ENCODE results near the gene ARHGEF7.

Gene ARHGEF7

DNA sequence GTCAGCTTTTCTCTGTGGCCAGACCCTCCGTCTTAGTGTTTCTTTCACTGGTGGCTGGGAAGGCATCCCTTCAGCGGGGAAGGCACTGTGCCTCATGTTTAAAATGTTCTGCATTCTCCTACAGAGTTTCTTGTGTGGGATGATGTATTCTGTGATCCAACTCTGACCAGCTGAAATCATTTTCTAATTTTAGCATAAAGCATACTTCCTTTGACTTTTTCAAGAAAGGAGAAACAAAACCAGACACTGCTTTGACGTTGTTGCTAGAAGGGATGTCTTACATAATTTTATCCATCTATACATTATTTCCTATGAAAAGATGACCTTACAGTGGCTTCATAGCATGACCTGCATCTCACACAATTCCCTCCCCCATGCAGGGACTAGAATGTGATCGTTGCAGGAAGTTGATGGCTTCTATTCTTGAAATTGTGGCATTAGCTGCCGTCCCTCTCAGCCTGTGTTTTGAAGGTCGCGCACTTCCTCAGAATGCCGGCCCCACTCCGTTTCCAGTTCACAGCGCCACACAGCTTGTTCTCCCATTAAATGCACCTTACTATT lies 166.7 kb downstream of the ARHGEF7 start:
- no peak for DNase-seq

DNA sequence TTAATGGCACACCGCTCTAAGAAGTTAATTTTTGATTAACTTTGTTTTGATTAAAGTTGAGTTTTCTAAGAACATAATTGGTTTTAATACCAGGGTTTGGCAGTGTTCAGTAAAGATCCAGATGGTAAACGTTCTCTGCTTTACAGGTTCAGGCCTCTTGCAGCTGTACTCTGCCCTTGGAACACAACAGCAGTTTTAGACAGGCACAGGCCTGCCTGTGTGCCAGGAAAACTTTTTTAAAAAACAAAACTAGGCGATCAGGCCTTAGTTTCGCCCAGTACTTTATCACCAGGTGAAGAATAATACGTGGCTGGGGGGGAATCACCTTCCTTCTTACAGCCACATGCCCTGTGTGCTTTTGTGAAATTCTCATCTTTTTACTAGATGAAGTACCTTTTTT lies 167.3 kb downstream of the ARHGEF7 start:
- DNase-seq: no peak

DNA sequence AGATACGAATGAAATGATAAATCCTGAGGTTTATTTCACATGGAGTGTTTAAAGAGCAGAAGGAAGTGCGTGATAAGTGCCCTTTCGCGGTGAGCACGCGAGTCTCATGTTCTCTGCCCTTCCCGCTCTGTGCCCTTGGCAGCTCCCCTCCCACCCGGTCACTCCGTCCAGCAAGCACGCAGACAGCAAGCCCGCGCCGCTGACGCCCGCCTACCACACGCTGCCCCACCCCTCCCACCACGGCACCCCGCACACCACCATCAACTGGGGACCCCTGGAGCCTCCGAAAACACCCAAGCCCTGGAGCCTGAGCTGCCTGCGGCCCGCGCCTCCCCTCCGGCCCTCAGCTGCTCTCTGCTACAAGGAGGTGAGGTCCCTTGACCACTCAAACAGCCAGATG lies 167.9 kb downstream of the ARHGEF7 start:
- DNase-seq: no peak

- DNase-seq: no peak
Observed at GRCh38 chr13:111283457-111283856, 168.3 kb downstream of the ARHGEF7 start.

DNA sequence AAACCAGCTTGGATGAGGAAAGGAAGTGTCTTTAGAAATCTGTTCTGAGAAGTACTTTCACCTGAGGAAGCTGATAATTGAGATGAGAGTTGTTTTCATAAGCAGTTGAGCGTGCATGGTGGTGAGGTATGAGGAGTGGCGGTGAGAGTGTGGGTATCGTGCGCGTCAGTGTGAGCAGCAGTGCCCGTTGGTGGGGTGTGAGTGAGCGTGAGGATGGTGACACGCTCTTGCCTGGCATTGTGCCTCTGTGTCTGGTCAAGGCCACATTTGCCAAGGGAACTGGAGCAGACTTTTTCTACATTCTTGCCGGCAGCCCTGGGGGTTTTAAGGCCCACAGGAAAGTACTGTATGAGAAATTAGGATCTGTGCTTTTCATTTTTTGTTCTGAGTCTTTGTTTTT lies 168.9 kb downstream of the ARHGEF7 start:
- no peak for DNase-seq

DNA sequence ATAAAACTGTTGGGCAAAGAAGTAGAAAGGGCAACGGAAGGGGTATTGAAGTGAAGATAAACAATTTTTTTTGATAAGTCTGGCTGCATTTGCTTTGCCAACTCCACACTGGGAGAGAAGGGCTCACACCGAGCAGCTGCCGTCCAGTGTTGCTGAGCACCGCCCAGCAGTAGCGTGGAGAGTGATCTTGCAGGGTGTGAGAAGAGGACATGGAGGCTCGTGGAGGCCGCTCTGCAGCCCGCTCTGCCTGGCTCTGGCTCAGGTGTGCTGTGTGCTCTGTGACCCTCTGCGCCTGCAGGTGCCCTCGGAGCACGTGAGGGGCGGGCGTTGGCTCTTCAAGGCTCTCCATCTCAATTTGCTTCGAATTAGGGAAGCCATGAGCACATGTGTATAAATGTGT lies 169.5 kb downstream of the ARHGEF7 start:
- no peak for DNase-seq

DNA sequence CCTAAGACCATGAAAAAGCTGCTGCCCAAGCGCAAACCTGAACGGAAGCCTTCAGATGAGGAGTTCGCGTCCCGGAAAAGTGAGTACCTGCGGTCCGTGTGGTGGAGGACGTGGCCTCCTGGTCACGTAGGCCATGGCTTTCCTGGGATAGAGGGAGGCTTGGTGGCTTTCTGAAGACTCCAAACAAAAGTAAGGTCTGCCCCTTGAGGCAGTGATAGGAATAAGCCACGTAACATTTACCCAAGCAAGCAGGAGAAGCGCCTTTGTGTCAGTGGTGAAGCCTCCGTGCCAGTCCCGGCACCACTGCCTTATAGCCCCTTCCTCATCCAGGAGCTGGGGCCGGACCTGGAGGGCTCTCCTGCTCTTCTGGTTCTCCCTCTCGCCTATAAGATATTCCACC lies 171.1 kb downstream of the ARHGEF7 start:
- DNase-seq: no peak

GRCh38 chr13:111286749-111287148 lies 171.6 kb downstream of the ARHGEF7 start:
- no peak for DNase-seq

GRCh38 chr13:111287201-111287600 lies 172.1 kb downstream of the ARHGEF7 start:
- no peak for DNase-seq

GRCh38 chr13:111288276-111288675 lies 173.2 kb downstream of the ARHGEF7 start:
- DNase-seq: no peak

- DNase-seq: no peak
Observed at GRCh38 chr13:111289251-111289650, 174.1 kb downstream of the ARHGEF7 start.

GRCh38 chr13:111291908-111292307 lies 176.8 kb downstream of the ARHGEF7 start:
- no peak for DNase-seq

DNA sequence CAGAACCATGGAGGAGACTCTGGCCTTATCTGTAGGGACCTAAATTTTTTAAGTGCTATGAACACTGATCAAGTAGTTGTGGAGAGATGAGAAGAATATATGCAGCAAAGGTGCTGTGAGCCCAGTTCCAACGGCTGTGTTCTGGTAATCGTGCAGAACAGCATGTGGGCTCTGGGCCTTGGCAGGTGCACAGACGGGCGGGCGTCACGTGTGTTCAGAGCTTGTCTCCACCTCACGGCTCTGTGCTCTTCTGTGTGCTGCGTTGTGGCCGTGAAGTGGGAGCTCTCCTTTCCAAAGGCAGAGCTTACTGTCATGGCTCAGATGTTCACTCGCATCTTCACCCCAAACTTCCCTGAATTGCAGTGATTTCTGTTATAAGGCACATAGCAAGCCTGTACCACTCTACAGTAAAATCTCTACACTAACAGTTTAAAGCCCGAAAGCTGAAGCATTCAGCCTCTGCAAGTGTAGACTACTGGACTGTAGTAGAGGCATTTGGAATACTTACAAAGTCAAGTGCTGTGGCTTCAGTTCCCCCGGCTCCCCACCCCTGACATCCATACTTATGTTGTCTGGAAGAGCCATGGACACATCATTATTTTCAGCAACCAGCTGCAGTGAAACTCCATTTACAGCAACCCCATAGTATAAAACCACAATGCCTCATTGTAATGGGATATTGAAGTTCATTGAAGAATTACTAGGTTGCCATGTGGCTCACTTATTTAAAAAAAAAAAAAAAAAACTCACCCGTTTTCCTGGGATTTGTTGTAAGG lies 177.8 kb downstream of the ARHGEF7 start:
- DNase-seq: no peak

- DNase-seq: no peak
Observed at GRCh38 chr13:111295886-111296285, 180.8 kb downstream of the ARHGEF7 start.

- DNase-seq: no peak
Observed at GRCh38 chr13:111296417-111296816, 181.3 kb downstream of the ARHGEF7 start.

DNA sequence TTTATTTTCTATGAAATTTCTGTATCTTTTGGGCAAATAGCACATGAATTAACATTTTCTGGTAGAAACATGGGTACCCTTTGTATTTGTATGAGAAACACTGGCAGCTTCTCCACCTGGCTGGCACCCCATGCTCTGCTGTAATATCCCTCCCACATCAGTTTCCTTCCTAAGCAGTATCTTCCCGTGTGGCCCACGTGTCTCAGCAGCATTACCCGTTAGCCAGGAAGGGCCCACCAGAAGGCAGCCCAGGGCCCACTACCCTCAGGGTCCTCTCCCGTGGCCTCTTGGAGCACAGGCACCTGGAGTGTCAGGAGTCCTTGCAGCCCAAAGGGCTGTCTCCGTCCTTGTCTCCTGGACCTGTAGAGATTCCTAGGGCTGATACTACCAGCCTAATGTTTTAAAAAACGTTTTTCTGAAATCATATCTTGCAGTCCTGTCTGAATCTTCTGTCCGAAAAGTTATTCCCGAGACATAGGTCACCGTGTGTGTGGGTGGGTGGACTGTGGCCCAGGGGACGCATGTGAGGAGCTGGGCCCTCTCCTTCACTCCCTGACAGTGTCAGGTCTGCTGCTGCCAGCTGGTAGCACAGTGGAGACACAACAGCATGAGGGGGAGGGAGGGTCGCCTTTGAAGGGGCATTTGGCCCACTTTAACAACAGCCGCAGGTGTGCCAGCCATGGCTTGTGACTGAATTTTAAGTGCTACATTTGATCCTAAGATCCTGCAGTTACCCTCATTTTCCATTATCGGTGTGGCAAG lies 183.3 kb downstream of the ARHGEF7 start:
- no peak for DNase-seq

GRCh38 chr13:111302045-111302726 lies 187.1 kb downstream of the ARHGEF7 start:
- no peak for DNase-seq

- DNase-seq: no peak
Observed at GRCh38 chr13:111303559-111303958, 188.4 kb downstream of the ARHGEF7 start.

GRCh38 chr13:111304041-111304544 lies 189.0 kb downstream of the ARHGEF7 start:
- no peak for DNase-seq

DNA sequence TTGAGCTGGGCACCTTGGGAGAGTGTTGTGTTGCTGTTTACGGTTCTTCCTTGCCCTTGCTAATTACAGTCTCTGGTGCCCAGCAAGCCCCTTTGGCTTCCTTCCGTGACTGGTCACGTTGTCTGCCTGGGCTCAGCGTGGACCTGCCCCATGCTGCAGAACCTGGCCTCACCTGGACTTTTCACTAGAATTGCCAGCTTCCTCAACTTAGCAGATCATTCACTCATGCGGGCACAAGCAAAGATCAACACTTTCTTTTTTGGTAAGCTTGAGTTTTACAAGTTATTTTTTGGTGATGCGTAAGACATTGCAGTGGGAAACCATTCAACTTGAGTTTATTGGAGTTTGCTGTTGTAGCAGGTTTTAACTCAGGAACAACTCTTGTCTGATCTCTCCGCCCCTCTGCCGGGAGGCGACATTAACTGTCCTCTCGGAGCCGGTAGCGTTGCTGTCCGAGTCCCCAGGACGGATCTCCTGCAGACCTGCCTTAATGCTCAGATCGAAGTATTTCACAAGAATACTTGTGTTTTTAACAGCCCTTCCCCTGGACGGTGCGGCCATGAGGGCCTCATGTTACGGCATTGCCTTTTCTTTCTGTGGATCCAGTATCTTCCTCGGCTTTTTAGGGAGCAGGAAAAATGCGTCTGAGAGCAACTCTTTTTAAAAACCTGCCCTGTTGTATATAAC lies 189.6 kb downstream of the ARHGEF7 start:
- no peak for DNase-seq

GRCh38 chr13:111312944-111313590 lies 198.0 kb downstream of the ARHGEF7 start:
- no peak for DNase-seq

GRCh38 chr13:111313911-111314425 lies 198.9 kb downstream of the ARHGEF7 start:
- no peak for DNase-seq

All from stimulated activated CD4-positive, alpha-beta T cell treated with anti-CD3 and anti-CD28 coated beads, Interleukin-2, amount 100 ng/mL, for 24 hours (primary cell).